Anterior cingulate cortex (tissue), 58 donors: ENCODE measurements around the gene TOP1.

Experiments used
- DNase-seq, 58 donors: peaks; one replicate each; lab custom pipeline; 2025; lab: John Stamatoyannopoulos, UW

The TOP1 gene

GRCh38 chr20:41054070-41054846, 25.6 kb downstream of the TOP1 start:
- DNase-seq: no peak

DNA sequence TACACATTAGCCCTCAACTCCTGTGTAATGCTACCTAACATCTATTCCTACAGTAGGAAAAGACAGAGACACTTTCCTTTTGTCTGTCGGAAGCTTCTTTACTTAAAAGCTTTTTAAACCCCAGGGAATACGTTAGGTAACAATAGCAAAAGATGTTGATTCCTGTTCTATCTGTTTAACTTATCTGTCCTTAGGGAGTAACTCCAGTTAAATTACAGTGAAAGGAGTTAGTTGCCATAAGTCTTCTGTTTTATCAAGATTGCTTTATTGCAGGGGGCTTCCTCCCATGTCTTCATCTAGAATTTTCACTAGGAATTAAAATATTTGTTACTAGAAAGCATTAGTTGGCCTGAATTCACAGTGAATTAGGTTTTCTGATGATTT, 26.2 kb downstream of the TOP1 start:
- DNase-seq: no peak

DNA sequence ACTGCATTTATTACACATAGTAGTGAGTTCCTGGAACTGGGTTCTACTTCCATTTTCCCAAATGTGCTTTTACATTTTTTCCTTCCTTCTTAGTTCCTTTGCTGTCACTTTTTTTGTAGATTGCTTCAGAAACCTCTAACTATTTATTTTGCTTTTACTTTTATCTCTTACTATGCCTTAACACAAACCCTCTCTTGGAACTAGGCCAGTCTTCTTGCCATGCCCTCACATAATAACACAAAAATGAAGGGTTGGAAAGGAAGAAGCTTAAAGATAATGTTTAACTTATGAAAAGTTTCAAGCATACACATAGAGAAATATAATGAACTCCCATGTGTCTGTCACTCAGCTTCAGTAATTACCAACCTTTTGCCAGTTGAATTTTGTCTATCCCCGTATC, 27.1 kb downstream of the TOP1 start:
- DNase-seq: no peak

DNA sequence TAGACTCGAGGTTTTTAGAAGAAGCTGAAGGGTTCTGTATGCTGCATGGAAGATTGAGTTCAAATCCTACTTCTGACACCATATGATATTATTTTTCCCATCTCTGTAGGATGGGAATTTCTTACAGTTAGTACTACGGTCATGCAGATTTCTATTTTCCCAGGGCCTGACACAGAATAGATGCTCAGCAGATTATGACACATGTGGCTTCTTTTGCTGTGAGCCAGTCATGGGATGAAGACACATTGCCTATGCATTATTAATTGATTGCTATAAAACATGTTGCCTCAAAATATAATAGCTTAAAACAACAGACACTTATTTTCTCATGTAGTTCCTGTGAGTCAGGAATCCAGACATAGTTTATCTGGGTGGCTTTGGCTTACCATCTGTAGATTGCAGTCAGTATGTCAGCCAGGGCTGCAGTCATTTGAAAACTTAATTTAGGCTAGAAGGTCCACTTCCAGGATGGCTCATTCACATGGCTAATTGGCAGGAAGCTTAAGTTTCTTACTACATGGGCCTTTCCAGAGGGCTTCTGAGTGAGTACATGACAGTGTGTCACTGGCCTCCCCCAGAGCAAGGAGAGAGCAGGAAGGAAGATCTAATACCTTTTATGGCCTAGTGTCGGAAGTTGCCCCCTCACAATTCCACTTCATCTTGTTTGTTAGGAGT, 29.5 kb downstream of the TOP1 start:
- DNase-seq: no peak

DNA sequence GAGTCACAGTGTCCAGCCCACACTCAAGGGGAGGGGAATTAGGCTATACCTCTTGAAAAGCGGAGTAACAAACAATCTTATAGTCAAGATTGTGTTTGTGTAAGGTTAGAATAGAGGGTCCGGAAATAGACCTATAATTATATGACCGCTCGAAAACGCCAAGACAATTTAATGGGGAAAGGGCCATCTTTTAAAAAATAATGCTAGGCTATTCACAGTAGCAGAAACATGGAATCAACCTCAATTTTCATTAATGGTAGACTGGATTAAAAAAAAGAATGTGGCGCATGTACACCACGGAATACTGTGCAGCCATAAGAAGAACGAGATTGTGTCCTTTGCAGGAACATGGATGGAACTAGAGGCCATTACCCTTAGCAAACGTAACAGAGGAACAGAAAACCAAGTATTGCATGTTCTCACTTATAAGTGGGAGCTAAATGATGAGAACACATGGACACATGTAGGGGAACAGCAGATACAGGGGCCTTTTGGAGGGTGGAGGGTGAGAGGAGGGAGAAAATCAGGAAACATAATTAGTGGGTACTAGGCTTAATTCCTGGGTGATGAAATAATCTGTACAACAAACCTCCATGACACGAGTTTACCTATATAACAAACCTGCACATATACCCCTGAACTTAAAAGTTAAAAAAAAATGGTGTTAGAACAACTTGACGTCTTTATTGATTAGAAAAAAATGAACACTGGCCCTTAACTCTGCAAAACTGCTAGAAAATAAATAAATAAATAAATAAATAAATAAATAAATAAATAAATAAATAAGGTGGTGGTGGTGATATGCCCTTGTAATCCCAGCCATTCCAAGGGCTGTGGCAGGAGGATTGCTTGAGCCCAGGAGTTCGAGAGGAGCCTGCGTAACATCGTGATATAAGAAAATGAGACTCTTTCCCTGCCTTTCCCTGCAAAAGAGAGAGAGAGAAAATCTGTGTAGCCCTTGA, 30.3 kb downstream of the TOP1 start:
- no peak for DNase-seq

- no peak for DNase-seq
Observed at GRCh38 chr20:41061155-41061554, 32.5 kb downstream of the TOP1 start.

GRCh38 chr20:41063442-41063841, 34.8 kb downstream of the TOP1 start:
- DNase-seq: no peak

GRCh38 chr20:41064377-41064776, 35.8 kb downstream of the TOP1 start:
- no peak for DNase-seq

- no peak for DNase-seq
Observed at GRCh38 chr20:41065716-41066115, 37.1 kb downstream of the TOP1 start.

DNA sequence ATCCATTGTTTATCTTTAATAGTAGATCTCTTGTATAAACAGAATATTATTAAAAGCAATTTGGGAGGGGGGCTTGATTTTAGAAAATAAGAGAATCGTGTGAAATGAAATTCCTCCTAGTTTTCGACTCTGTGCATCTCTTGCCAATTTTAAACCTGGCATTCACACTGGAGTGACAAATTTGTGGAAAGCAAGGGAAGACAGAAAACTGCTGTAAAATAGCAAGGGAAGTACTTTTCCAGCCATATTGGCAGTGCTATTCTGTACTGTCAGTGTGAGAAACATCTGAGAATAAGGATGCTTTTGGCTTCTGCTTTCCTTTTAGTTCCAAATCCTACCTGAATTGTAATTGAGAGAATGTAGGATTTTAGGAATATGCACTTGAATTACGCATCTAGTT, 40.2 kb downstream of the TOP1 start:
- DNase-seq: peak in 1 of 58 donors; percentile 34

GRCh38 chr20:41072190-41072863, 43.7 kb downstream of the TOP1 start:
- peak in 1 of 58 donors; percentile 7 for DNase-seq

- DNase-seq: no peak
Observed at GRCh38 chr20:41072915-41073314, 44.3 kb downstream of the TOP1 start.

DNA sequence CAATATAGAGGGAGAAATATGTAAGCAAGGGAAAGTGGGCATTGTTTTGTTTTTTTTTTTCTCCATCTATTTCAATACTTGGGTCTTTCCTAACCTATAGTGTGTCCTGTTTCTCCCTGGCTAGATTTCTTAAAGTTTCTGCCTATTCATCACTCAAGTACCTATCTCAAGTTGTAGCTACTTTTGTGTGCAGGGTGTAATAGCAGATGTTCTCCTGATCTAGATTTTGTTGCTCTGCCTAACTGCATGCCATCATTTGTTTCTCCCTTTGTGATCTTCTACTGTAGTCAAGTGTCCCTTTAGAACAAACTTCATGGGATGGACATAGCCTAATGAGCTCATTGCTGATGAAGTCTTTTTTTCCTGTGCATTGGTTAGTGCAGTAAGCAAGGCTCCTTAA, 45.8 kb downstream of the TOP1 start:
- no peak for DNase-seq

- DNase-seq: no peak
Observed at GRCh38 chr20:41076776-41077175, 48.2 kb downstream of the TOP1 start.

DNA sequence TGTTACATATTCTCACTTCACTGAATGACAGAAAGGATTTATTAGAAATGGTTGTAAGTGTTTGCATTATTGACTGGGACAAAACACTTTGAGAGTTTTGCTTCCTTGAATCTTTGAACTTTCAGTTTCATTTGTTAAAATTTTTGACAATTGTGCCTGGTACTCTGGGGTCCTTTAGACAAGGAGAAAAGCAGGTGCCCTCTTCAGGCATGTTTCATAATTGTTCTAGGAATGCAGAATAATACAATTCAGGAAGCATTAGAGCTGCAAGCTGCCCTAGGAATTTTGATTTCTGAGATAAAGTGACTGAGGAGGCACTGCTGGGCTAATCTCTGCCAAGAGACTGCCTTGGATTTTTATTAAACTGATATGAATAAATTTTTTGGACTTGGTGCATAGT, 49.7 kb downstream of the TOP1 start:
- DNase-seq: no peak

DNA sequence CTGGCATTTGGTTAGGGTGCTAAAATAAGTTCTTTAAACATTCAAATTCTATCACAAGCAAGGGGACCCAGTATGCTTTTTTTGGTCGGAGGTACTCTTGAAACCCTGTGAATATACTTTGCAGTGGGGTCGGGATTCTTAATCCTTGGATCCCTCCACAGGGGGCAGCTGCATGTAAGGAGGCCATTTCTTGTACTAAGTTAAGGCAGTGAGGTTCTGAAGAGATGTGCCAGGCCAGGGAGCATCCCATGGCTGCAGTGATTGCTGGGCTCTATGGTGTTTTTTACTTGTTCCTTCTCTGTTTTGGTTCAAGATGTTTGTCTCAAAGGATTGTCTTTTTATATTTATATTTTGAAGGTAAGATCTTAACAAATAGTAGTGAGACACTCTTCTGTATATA, 50.4 kb downstream of the TOP1 start:
- no peak for DNase-seq

DNA sequence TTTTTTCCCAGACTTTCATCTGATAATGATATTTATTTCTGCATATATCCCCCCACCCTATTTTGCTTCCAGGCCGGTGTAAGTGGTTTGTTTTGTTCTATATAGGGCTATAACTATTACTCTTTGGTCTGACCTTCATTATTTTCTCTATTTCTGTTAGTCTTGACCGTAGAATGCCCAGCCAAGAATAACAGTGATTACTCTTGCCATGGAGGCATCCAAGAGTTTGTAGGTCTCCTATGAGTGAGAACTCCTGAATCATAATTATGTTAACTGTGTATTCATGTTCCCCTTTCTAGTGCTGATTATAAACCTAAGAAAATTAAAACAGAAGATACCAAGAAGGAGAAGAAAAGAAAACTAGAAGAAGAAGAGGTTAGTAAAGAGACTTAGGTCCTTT, 52.2 kb downstream of the TOP1 start:
- no peak for DNase-seq

DNA sequence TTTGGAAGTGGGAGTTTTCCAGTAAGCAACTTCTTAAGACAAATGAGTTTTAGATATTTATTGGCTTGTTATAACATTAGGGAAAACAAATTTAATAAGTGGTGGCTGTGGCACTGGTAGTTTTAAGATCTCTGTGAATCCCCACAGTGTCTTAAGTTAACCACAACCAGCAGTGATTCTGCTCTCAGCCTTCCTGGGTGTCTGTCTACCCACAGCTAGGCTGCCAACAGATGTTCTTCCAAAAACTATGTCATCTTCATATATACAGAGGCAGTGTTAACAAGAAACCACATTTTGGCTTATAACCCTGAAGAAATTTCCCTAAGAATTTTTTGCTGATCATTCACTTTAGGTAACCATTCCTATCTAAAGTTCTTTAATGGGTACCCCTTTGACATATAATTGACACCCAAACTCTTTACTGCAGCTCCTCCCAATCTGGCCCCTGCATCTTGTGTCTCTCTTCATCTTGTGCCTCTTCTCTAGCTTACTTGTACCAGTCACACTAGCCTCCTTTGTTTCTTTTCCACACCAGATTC, 52.7 kb downstream of the TOP1 start:
- DNase-seq: no peak

DNA sequence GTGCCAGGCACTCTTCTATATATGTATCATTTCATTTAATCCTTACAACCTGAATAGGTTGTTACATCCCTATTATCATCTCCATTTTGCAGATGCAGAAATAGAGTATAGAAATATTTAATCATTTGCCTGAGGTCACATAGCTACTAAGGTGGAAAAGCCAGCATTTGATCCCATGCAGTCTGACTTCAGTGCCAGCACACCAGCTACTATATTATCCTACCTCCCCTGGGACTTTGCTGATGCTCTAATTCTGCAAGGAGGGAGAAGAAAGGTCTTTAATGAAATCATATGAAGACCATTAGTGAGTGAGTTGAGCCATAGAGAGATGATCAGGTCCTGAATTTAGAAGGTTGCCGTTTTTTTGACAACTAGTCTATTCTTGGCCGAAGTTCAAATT, 53.7 kb downstream of the TOP1 start:
- no peak for DNase-seq

DNA sequence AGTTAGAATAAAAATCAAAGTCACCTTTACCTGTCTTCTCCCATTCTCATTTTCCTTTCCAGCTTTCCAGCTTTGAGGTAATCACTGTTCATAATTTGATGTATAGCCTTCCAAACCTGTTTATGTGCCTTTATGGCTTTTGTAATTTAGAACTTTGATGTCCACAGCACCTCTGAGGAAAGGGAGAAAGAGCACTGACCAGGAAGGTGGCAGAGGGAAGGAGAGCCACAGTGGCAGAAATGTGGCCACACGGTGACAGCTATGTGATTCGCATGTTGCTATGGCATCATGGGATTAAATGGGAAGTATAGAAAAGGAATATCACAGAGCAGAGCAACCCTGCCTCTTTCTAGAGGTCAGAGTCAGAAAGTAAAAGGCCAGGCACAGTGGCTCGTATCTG, 57.0 kb downstream of the TOP1 start:
- no peak for DNase-seq
